HG02884 (cell line): ENCODE data around the gene ZNF362.

ENCODE experiments used
- ATAC-seq: cut with Tn5 transposase; IDR thresholded peaks from one replicate; pipeline ENCODE4 v1.9.1; 2021; ENCODE audit warnings: mild to moderate bottlenecking, moderate library complexity; ENCODE audit not compliant: unreplicated experiment

ZNF362 gene

GRCh38 chr1:33342041-33342723 is 85.9 kb downstream of the ZNF362 start:
- ATAC-seq, result no peak

GRCh38 chr1:33343539-33343938 is 87.2 kb downstream of the ZNF362 start:
- ATAC-seq, result no peak

- ATAC-seq, result no peak
Observed at GRCh38 chr1:33344896-33345560, 88.7 kb downstream of the ZNF362 start.

GRCh38 chr1:33346533-33346926 is 90.2 kb downstream of the ZNF362 start:
- no peak for ATAC-seq

- no peak for ATAC-seq
Observed at GRCh38 chr1:33346927-33347649, 90.8 kb downstream of the ZNF362 start.

- ATAC-seq, result no peak
Observed at GRCh38 chr1:33347650-33347992, 91.3 kb downstream of the ZNF362 start.

GRCh38 chr1:33348194-33348593 is 91.9 kb downstream of the ZNF362 start:
- no peak for ATAC-seq

- no peak for ATAC-seq
Observed at GRCh38 chr1:33348676-33349080, 92.4 kb downstream of the ZNF362 start.

- peak; percentile 26 for ATAC-seq
Observed at GRCh38 chr1:33349081-33349759, 92.9 kb downstream of the ZNF362 start.

- peak; percentile 63 for ATAC-seq
Observed at GRCh38 chr1:33349778-33350610, 93.7 kb downstream of the ZNF362 start.
